ENCODE measurements around the gene ERGIC1. TPM values are rescaled to one million over a fixed set of nuclear protein-coding genes. Genes with fewer than 3 reads are reported as not detected.

The ERGIC1 gene
- total and polyA plus RNA-seq, 2 of the 13 experiments (the other 11 are each of a cell fraction or from before 2014, with no cell fraction given) = 78.5 to 184 TPM

DNA sequence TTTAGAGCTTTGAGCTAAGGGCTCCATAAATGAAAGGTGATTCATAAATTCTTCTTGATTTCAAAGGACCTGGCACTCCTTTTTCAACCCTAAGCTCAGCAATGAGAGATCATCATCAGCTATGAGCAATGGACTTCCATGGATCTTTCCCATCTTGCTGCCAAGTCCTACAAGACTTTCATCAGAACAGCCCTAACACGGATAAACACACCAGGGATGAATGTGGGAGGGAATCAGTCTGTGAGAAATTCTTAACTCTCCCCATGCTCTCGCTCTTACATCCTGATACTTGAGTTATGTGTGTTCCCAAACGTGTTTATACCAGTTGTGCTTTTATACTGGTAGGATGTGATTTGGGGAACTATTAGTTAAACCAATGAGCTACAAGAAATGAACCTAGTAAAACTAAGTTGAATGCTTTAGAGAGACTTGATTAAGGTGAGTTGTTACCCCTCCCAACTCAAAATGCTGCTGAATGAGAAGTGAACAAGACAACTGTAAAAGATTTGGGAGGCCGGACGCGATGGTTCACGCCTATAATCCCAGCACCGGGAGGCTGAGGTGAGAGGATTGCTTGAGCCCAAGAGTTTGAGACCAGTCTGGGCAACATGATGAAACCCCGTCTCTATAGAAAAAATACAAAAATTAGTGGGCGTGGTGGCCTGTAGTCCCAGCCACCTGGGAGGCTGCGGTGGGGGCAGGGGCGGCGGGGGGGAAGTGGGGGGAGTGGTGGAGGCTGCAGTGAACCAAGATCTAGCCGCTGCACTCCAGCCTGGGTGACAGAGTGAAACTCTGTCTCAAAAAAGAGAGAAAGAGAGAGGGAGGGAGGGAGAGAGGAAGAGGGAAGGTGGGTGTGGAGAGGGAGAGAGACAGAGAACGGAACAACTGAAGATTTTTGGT lies 120.0 kb downstream of the ERGIC1 start (continued):
- TF ChIP-seq, protein P1, sequence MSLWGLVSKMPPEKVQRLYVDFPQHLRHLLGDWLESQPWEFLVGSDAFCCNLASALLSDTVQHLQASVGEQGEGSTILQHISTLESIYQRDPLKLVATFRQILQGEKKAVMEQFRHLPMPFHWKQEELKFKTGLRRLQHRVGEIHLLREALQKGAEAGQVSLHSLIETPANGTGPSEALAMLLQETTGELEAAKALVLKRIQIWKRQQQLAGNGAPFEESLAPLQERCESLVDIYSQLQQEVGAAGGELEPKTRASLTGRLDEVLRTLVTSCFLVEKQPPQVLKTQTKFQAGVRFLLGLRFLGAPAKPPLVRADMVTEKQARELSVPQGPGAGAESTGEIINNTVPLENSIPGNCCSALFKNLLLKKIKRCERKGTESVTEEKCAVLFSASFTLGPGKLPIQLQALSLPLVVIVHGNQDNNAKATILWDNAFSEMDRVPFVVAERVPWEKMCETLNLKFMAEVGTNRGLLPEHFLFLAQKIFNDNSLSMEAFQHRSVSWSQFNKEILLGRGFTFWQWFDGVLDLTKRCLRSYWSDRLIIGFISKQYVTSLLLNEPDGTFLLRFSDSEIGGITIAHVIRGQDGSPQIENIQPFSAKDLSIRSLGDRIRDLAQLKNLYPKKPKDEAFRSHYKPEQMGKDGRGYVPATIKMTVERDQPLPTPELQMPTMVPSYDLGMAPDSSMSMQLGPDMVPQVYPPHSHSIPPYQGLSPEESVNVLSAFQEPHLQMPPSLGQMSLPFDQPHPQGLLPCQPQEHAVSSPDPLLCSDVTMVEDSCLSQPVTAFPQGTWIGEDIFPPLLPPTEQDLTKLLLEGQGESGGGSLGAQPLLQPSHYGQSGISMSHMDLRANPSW (CRISPR knock-in tag; IDR thresholded peaks at IDR 0.05; ENCODE audit: borderline replicate concordance) = no peak
- no peak for TF ChIP-seq HNRNPH1 (optimal IDR thresholded peaks at IDR 0.05; ENCODE audit: low read depth, low read length)

DNA sequence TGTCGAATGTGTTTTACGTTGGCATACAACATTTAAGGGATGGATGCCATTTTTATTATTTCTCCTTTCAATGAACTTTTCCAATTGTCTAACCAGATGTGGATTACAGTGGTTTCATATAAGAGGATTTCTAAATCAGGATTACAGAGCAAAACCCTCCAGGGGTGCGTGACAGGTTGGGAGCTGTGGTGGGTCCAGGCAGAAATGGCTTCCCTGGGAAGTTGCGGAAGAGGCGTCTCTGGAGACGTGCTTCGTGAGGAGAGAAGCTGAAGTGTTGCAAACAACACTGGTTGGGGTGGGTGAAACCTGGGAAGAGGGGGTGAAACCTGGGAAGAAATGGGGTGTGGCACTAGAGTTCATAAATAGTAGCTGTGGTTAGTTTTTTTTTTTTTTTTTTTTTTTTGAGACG lies 120.7 kb downstream of the ERGIC1 start:
- POLR2A ChIA-PET = no interaction called here
- intact Hi-C loops (cut with micrococcal nuclease; ENCODE audit: unreplicated experiment) = no loop called here
- WGBS (ENCODE audit: low lambda C conversion rate) = 97% methylated on average over 8 of the region's 8 CpGs

More for the DNA sequence above, 120.7 kb downstream of the ERGIC1 start:
- Histone ChIP-seq H3K79me2 (ENCODE audit: insufficient read depth, low read length) (peaks cover 4% of the 10 kb centered on the region), H3K4me1 (ENCODE audit: insufficient read depth, low read length) (no peaks in the 10 kb centered on the region), H3K9me3 (ENCODE audit: low read length) (no peaks in the 10 kb centered on the region), H3K4me3 (replicated peaks in 1 of 3; ENCODE audit: insufficient read depth in 1 of 3, low read depth in 2 of 3, low read length in 3 of 3) (no peak overlapping the region), H3K27me3 (ENCODE audit: control insufficient read depth in 1 of 2, insufficient read depth in 2 of 2, low read length in 2 of 2) (peaks cover 0 to 2% of the 10 kb centered on the region in 2 experiments; a peak in 1 of 5 replicates), H3K9ac (ENCODE audit: insufficient read depth, low read depth, low read length) (no peak overlapping the region), H3K27ac (ENCODE audit: extremely low read length, insufficient read depth, low read length) (no peak overlapping the region), H4K20me1 (ENCODE audit: insufficient read depth, low read length) (no peaks in the 10 kb centered on the region), H3K4me2 (ENCODE audit: low read depth, low read length) (no peak overlapping the region), H2AFZ (ENCODE audit: low read length) (no peak overlapping the region), H3K36me3 (replicated peaks in 1 of 2; ENCODE audit: control insufficient read depth in 1 of 2, insufficient read depth in 2 of 2, low read length in 2 of 2) (peaks cover 9 to 18% of the 10 kb centered on the region in 2 experiments; a peak in 3 of 5 replicates)
- TF ChIP-seq CBFB (CRISPR knock-in tag; IDR thresholded peaks at IDR 0.05) = no peak
- CTCF ChIA-PET (ENCODE audit: low intra/inter-chr PET ratio, low total read pairs) = no interaction called here
- in situ Hi-C loops (cut with HindIII; ENCODE audit: extremely low pct_ligation_motif_present, low pct_unique_long_range_greater_than_20kb) = no loop called here
- no peak for DNase-seq (ENCODE audit: low spot score)
- BruUV-seq (replicated peaks) = no TSS peak
- ATAC-seq = no peak
- no peak for FAIRE-seq
